Astrocyte (in vitro differentiated cells and primary cell): ENCODE measurements around the gene BABAM1. TPM values are rescaled to one million over a fixed set of nuclear protein-coding genes. Genes with fewer than 3 reads are reported as not detected.

Experiments used
- DNase-seq: peaks from one replicate; pipeline ENCODE4 v3.0.0-alpha.2; 2010; ENCODE audit warnings: low read depth
- FAIRE-seq: peaks from 2 replicates; lab custom pipeline; 2011; peaks lifted over from hg19 to GRCh38; lab: Jason Lieb, UNC
- H2AFZ ChIP-seq: 2 replicates; pipeline ENCODE4 v1.6.0; 2012; ENCODE audit warnings: low read depth, low read length, inconsistent platforms
- H3K27ac ChIP-seq: 2 replicates; pipeline ENCODE4 v1.5.1; 2011; ENCODE audit warnings: low read depth, low read length, inconsistent platforms
- H3K27me3 ChIP-seq: 2 replicates; pipeline ENCODE4 v1.6.0; 2011; ENCODE audit warnings: low read length, inconsistent platforms; ENCODE audit not compliant: insufficient read depth
- H3K36me3 ChIP-seq: 2 replicates; pipeline ENCODE4 v1.5.1; 2011; ENCODE audit warnings: low read length, inconsistent platforms; ENCODE audit not compliant: insufficient read depth
- H3K4me1 ChIP-seq: 2 replicates; pipeline ENCODE4 v1.5.1; 2011; ENCODE audit warnings: low read length, inconsistent platforms; ENCODE audit not compliant: insufficient read depth
- H3K4me2 ChIP-seq: 2 replicates; pipeline ENCODE4 v1.6.0; 2012; ENCODE audit warnings: low read length, inconsistent platforms
- H3K4me3 ChIP-seq: 2 replicates; pipeline ENCODE4 v1.5.1; 2011; ENCODE audit warnings: low read depth, mild to moderate bottlenecking, low read length, inconsistent platforms; ENCODE audit not compliant: insufficient read depth
- H3K79me2 ChIP-seq: 2 replicates; pipeline ENCODE4 v1.6.0; 2012; ENCODE audit warnings: mild to moderate bottlenecking, low read length, inconsistent platforms; ENCODE audit not compliant: insufficient read depth
- H3K9ac ChIP-seq: 2 replicates; pipeline ENCODE4 v1.6.0; 2012; ENCODE audit warnings: mild to moderate bottlenecking, low read length, inconsistent platforms
- H3K9me3 ChIP-seq: 2 replicates; pipeline ENCODE4 v1.5.1; 2012; ENCODE audit warnings: low read depth, mild to moderate bottlenecking, low read length, inconsistent platforms; ENCODE audit not compliant: insufficient read depth
- H4K20me1 ChIP-seq: 2 replicates; pipeline ENCODE4 v1.6.0; 2012; ENCODE audit warnings: low read length, inconsistent platforms; ENCODE audit not compliant: insufficient read depth
- H3K27ac Mint-ChIP-seq: one replicate; pipeline ENCODE4 v1.8.0; 2021; ENCODE audit warnings: mild to moderate bottlenecking, mixed read lengths; ENCODE audit not compliant: unreplicated experiment
- H3K27me3 Mint-ChIP-seq: one replicate; pipeline ENCODE4 v1.8.0; 2021; ENCODE audit warnings: low read depth, mixed read lengths; ENCODE audit not compliant: unreplicated experiment
- H3K36me3 Mint-ChIP-seq: one replicate; pipeline ENCODE4 v1.8.0; 2021; ENCODE audit warnings: low read depth, mixed read lengths; ENCODE audit not compliant: unreplicated experiment
- H3K4me1 Mint-ChIP-seq: one replicate; pipeline ENCODE4 v1.8.0; 2021; ENCODE audit warnings: low read depth, mixed read lengths; ENCODE audit not compliant: unreplicated experiment
- H3K4me3 Mint-ChIP-seq: one replicate; pipeline ENCODE4 v1.8.0; 2021; ENCODE audit warnings: mild to moderate bottlenecking, moderate library complexity, mixed read lengths; ENCODE audit not compliant: unreplicated experiment
- H3K9me3 Mint-ChIP-seq: one replicate; pipeline ENCODE4 v1.8.0; 2021; ENCODE audit warnings: mild to moderate bottlenecking, mixed read lengths; ENCODE audit not compliant: unreplicated experiment
- CTCF ChIP-seq: IDR thresholded peaks from 2 replicates; pipeline ENCODE4 v1.5.1; 2011; ENCODE audit warnings: low read depth, mild to moderate bottlenecking, inconsistent platforms, low read length, moderate library complexity; ENCODE audit not compliant: insufficient read depth
- EZH2 ChIP-seq: IDR thresholded peaks from 2 replicates; pipeline ENCODE4 v1.6.1; 2012; ENCODE audit warnings: mild to moderate bottlenecking, low read length, inconsistent platforms; ENCODE audit not compliant: insufficient read depth
- total RNA-seq: library from RNA; stranded (reverse); gene quantifications from 2 replicates; pipeline ENCODE4 v1.2.1, GENCODE V29; 2021

The BABAM1 gene
- total RNA-seq, 1 donor from 2014 or later = 112 TPM

GRCh38 chr19:17248011-17248776 lies 19.0 kb upstream of the BABAM1 start:
- Mint-ChIP-seq H3K9me3 (no peaks in the 10 kb centered on the region), H3K36me3 (no peaks in the 10 kb centered on the region), H3K4me3 (no peak overlapping the region), H3K4me1 (peaks cover 18% of the 10 kb centered on the region), H3K27me3 (no peaks in the 10 kb centered on the region), H3K27ac (peak overlapping the region; percentile 62)
- H3K9me3 ChIP-seq = no peaks in the 10 kb centered on the region
- no peak overlapping the region for H3K4me2 ChIP-seq
- H3K9ac ChIP-seq = no peak overlapping the region
- H4K20me1 ChIP-seq = peaks cover 4% of the 10 kb centered on the region
- no peak overlapping the region for H3K4me3 ChIP-seq
- H2AFZ ChIP-seq = no peak overlapping the region
- H3K27ac ChIP-seq = no peak overlapping the region
- no peaks in the 10 kb centered on the region for H3K36me3 ChIP-seq
- TF ChIP-seq CTCF (no peak), EZH2 (no peak)
- H3K27me3 ChIP-seq = no peaks in the 10 kb centered on the region
- DNase-seq = no peak
- FAIRE-seq = no peak
- peaks cover 21% of the 10 kb centered on the region for H3K79me2 ChIP-seq
- peaks cover 19% of the 10 kb centered on the region for H3K4me1 ChIP-seq

GRCh38 chr19:17249887-17250548 lies 17.2 kb upstream of the BABAM1 start:
- DNase-seq (no peak), FAIRE-seq (no peak)
- no peaks in the 10 kb centered on the region for H3K27me3 Mint-ChIP-seq
- peaks cover 14% of the 10 kb centered on the region for H3K4me1 ChIP-seq
- H3K9me3 ChIP-seq = no peaks in the 10 kb centered on the region
- H3K36me3 ChIP-seq = no peaks in the 10 kb centered on the region
- peaks cover 17% of the 10 kb centered on the region for H3K4me1 Mint-ChIP-seq
- TF ChIP-seq EZH2 (no peak), CTCF (no peak)
- H3K9me3 Mint-ChIP-seq = no peaks in the 10 kb centered on the region
- H3K4me3 ChIP-seq = no peak overlapping the region
- H3K36me3 Mint-ChIP-seq = no peaks in the 10 kb centered on the region
- H3K4me2 ChIP-seq = no peak overlapping the region
- H3K27me3 ChIP-seq = no peaks in the 10 kb centered on the region
- H3K9ac ChIP-seq = no peak overlapping the region
- H3K4me3 Mint-ChIP-seq = no peak overlapping the region
- no peak overlapping the region for H2AFZ ChIP-seq
- H3K27ac ChIP-seq = no peak overlapping the region
- H3K27ac Mint-ChIP-seq = no peak overlapping the region
- H4K20me1 ChIP-seq = no peaks in the 10 kb centered on the region
- peaks cover 3% of the 10 kb centered on the region for H3K79me2 ChIP-seq

GRCh38 chr19:17254636-17255035 lies 12.6 kb upstream of the BABAM1 start:
- H3K4me1 ChIP-seq = no peaks in the 10 kb centered on the region
- no peak overlapping the region for H3K9ac ChIP-seq
- H3K27ac Mint-ChIP-seq = no peak overlapping the region
- H3K27ac ChIP-seq = no peak overlapping the region
- no peak overlapping the region for H3K4me2 ChIP-seq
- no peaks in the 10 kb centered on the region for H3K9me3 Mint-ChIP-seq
- no peaks in the 10 kb centered on the region for H3K36me3 ChIP-seq
- DNase-seq = no peak
- H3K9me3 ChIP-seq = peaks cover 7% of the 10 kb centered on the region
- no peaks in the 10 kb centered on the region for H3K36me3 Mint-ChIP-seq
- no peak for FAIRE-seq
- no peak overlapping the region for H2AFZ ChIP-seq
- H4K20me1 ChIP-seq = no peaks in the 10 kb centered on the region
- no peaks in the 10 kb centered on the region for H3K79me2 ChIP-seq
- H3K4me3 ChIP-seq = no peak overlapping the region
- TF ChIP-seq CTCF (no peak), EZH2 (no peak)
- no peak overlapping the region for H3K4me3 Mint-ChIP-seq
- no peaks in the 10 kb centered on the region for H3K4me1 Mint-ChIP-seq
- H3K27me3 ChIP-seq = no peaks in the 10 kb centered on the region
- peaks cover 7% of the 10 kb centered on the region for H3K27me3 Mint-ChIP-seq
